HG02885 (cell line): ENCODE results near the gene DHX32.
"Not testable (repeated sequence)": the region's sequence is repeated elsewhere in the genome, so short reads cannot be mapped to it uniquely, and the experiment has no call there.

Source experiments
- ATAC-seq: cut with Tn5 transposase; IDR thresholded peaks from one replicate; pipeline ENCODE4 v1.9.1; 2021; ENCODE audit warnings: mild to moderate bottlenecking; ENCODE audit not compliant: unreplicated experiment, poor library complexity

Gene DHX32

DNA sequence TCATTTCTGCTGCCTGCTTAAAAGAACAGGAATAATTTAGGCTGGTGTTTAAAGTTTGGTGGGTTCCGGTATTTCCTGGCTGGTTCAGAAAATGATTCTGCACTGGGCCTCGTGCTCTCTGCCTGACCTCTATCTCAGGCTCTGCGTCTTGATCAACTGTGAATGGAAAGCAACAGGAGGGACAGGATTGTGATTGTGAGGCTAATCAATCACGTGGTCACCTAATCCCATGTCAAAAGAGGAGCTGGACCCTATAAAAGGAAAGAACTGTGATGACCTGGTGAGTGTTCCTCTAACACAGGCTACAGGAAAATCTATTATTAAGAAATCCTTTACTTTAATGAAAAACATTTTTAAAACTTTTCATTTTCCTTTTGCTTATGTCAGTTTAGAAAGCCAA is at the start of gene DHX32:
TSS of gene DHX32 (minus strand) at position 101 of the 400 bp plus-strand sequence. CDS start 468 bp downstream, outside the sequence.
- no peak for ATAC-seq

DNA sequence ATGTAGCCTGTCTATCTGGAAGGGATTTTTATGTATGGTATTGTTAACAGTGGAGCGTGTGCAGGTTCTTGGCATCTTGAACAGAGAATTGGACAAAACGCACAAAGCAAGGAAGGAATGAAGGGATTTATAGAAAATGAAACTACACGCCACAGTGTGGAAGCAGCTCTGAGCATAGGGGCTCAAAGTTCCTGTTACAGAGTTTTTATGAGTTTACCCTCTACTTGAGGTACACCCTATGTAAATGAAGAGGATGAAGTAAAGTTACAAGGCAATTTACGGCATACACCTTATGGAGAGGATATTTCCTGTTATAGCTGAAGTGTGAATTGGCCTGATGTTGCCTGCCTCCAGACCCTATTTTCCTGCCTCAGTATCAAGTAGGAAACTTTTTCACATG is 48.5 kb upstream of the DHX32 start:
- ATAC-seq, result no peak

DNA sequence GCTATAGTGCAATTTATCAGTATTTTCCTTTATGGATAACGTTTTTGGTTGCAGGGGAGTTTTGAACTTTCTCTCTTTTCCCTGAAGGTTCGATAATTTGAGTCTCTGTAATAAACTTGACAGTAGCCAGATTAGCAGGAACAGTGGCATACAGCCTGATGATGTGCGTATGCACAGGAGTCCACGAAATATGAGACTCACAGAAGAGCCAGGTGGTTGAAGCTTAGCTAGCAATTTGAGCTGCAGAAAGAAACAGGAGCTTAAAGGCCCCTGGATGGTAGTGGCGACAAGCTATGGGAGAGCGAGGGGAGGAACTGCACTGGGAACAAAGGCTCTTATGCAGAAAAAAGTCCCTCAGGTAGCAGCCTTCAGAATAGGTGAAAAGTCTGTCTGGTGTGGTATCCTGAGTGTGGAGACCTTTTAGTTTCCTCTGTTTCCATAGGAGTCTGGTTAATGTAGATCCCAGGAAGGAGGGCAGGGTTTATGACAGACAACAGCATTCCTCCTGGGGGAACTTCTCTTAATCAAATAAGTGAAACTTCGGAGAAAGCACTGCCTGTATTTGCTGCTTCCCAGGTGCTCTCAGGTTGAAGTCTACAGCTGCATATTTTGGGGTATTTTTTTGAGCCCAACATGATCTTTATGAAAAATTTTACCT is 48.0 kb upstream of the DHX32 start:
- no peak for ATAC-seq

GRCh38 chr10:125927265-125927664 is 46.2 kb upstream of the DHX32 start:
- not testable (repeated sequence) for ATAC-seq

DNA sequence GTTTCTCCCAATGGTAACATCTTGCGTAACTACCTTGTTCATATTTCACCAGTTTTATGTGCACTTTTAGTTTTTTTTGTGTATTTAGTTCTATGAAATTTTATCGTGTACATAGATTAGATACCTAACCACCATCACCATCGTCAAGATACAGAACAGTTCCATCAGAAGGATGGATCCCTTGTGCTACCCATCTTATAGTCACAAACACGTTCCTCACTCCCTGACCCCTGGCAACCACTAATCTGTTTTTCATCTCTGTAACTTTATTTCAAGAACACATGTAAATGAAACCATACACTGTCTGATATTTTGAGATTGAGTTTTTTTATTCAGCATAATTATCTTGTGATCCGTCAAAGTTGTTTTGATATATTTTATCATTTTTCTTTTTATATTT is 45.2 kb upstream of the DHX32 start:
- ATAC-seq, result no peak

DNA sequence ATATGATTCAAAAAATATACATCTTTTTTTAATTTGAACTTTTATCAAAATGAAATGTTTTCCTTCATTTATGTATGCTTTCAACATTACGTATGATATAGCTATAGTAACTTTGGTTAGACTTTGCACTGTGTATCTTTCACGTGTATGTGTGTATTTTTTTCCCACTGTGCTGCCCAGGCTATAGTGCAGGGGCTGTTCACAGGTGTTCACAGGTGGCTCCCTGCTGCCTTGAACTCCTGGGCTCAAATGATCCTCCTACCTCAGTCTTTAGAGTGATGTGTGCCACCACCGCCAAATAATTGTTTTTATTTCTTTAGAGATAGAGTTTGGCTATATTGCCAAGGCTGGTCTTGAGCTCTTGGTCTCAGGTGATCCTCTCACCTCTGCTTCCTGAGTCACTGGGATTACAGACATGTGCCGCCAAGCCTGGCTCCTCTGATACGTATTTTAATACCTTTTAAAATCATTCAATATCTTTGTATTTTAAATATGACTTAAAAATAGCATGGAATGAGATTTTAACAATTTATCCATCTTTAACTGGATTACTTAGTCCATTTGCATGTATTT is 44.3 kb upstream of the DHX32 start:
- ATAC-seq, result no peak

DNA sequence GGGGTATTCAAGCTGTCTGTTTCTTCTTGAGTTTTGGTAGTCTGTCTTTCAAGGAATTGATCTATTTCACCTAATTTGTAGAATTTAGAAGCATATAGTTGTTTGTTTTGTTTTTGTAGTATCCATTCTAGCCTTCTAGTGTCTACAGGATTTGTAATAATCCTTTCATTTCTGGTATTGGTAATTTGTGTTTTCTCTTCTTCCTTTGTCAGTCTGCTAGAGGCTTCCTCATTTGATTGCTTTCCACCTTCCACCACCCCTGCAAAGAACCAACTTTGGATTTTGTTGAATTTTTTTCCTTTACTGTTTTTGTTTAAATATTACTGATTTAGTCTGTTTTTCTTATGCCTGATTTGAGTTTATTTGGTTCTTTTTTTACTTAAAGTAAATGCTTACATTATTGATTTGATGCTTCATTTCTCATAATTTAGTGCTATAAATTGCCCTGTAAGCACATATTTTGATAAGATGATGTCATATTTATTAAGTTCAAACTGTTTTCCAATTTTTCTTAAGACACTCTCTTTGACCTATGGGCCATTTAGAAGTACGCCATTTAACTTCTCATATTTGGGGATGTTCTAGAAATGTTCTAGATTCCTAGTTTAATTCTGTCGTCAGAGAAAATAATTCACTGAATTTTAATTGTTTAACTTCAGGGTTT is 40.7 kb upstream of the DHX32 start:
- not testable (repeated sequence) for ATAC-seq

- ATAC-seq, result not testable (repeated sequence)
These were observed 36.7 kb upstream of the DHX32 start for GRCh38 chr10:125917704-125918361.

DNA sequence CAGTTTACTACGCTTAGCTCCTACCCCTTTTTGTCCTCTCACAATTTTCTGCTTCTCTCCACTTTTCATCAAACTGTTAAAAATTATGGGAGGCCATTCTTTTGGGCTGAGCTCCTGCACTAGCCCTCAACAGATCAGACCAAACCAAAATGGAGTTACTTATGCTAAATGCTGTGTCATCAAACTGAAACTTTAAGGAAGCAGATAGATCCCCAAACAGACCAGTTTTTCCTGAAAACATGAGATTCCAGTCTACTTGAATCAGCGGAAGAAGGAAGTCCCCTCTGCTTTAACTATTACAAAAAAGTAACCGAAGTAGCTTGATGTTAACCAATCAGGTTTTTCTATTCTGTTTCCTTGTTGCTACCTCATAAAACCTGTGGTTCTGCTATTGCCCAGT is 35.9 kb upstream of the DHX32 start:
- no peak for ATAC-seq

GRCh38 chr10:125913277-125913676 is 32.2 kb upstream of the DHX32 start:
- ATAC-seq, result not testable (repeated sequence)

GRCh38 chr10:125911990-125912389 is 30.9 kb upstream of the DHX32 start:
- ATAC-seq, result no peak

DNA sequence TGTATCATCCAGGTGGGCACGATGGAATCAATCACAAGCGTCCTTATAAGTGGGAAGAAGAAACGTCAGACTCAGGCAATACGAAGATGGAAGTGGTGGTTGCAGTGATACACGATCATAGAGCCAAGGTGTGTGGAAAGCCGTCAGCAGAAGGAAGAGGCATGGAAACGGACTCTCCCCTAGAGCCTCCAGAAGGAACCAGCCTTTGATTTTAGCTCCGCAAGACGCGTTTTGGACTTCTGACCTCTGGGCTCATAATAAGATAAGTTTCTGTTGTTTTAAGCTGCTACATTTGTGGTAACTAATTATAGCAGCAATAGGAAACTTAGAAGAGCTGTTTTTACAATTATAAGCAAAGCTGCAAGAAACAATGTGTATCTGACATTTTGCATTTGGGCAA is 30.1 kb upstream of the DHX32 start:
- ATAC-seq, result no peak

- ATAC-seq, result not testable (repeated sequence)
These were observed 28.4 kb upstream of the DHX32 start for GRCh38 chr10:125909491-125909890.

DNA sequence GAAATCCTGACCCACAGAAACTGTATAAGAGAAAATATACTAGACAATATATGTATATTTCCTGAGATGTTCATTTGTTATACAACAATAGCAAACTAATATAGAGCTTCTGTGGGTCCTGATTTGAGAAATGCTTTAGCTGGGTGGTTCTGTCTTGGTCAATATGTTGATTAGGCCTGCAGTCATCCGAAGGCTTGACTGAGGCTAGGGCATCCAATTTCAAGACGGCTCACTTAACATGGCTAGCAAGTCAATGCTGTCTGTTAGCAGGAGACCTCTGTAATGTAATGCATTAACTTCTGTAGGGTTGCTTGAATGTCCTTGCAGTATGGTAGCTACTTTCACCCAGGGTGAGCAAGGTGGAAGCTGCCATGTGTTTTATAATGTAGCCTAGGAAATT is 27.7 kb upstream of the DHX32 start:
- ATAC-seq, result not testable (repeated sequence)

GRCh38 chr10:125907598-125907997 is 26.5 kb upstream of the DHX32 start:
- ATAC-seq, result not testable (repeated sequence)

DNA sequence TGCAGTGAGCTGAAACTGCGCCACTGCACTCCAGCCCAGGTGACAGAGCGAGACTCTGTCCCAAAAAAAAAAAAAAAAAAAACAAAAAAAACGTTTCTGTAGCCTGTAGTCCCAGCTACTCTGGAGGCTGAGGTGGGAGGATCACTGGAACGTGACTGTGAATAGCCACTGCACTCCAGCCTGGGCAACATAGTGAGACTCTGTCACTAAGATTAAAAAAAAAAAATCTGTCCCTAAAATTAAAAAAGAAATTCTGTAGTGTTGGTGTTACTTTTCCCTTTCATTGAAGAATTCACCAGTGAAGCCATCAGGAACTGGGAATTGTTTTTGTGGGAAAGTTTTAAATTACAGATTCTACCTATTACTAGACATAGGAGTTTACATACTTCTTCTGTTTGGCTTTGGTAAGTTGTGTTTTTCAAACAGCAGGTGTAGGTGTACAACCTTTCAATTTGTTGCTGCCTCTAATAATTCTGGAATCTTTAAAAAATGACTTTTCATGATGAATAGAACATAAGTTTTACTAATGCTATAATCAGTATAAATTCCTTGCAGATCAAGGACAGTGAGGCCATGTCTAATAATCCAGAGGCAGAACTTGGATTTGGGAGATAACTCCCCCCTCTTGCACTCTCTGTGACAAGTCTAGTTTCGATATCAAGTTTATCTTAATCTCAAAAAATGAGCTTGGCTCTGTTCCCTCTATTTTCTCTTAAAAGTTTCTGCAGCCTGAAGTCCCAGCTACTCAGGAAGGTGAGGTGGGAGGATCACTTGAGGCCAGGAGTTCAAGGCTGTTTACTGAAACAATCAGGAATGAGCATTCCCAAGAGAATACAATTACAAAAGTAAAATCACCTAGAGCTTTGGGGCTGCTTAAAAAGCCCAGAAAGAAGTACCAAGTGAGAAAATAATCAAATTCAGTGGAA is 24.2 kb upstream of the DHX32 start:
- not testable (repeated sequence) for ATAC-seq

DNA sequence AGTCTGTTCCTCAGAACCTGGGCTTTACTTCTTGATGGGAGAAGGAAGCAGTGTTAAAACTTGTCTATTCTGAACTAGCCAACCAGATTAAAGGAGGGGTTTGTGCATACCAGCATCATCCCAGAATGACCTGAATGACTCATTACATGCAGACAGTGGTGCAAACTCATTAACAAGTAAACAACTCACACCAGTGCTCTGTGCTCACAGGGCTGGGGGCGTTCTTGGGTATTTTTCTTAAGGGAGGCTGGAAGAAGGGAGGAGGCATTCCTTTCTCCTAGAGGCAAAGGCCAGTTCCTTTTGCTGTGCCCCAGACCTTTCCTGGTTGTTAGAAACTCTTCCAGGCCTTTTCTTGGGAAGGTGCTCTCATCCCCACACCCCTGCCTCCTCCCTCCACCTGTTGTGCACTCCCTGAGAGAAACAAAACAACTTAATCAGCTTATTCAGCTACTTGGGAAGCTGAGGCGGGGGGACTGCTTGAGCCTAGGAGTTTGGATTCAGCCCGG is 22.1 kb upstream of the DHX32 start:
- not testable (repeated sequence) for ATAC-seq

GRCh38 chr10:125900963-125901362 is 19.9 kb upstream of the DHX32 start:
- ATAC-seq, result not testable (repeated sequence)

DNA sequence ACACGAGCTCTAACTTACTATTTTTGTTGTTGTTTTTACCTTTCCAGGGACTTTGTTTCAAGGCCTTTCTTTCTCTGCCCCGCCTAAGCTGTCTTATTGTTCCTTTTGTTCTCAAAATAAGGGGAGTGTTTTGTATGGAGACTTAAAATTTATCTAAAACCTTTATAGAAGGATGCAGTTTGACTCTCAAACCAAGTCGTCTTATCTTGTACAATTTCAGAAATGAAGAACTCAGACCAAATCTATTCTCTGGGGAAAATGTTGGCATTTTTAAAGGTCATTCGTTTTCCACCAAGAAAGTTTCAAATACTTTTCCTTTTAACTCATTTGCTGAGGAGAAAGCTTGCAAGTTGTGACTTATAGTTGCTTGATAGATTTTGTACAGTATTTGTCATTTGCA is 16.2 kb upstream of the DHX32 start:
- ATAC-seq, result not testable (repeated sequence)
